HepG2 (cell line): ENCODE measurements around the gene KSR1. TPM values are rescaled to one million over a fixed set of nuclear protein-coding genes. Genes with fewer than 3 reads are reported as not detected.

Experiments
- ADNP ChIP-seq: sonication (generic); formaldehyde crosslinking; IDR thresholded peaks from 2 replicates; pipeline ENCODE4 v1.4.0; 2020; ENCODE audit warnings: missing genetic modification reagents
- ATF5 ChIP-seq: sonication (generic); formaldehyde crosslinking; IDR thresholded peaks from 2 replicates; pipeline ENCODE4 v1.4.0; 2020; ENCODE audit warnings: mild to moderate bottlenecking, low read depth, missing genetic modification reagents
- CBX5 ChIP-seq: sonication (generic); formaldehyde crosslinking; IDR thresholded peaks from 2 replicates; pipeline ENCODE4 v1.4.0; 2020; ENCODE audit warnings: missing genetic modification reagents, borderline replicate concordance
- DNMT3B ChIP-seq: conservative IDR thresholded peaks from 2 replicates; pipeline ENCODE4 v1.6.1; 2016; ENCODE audit warnings: missing biosample characterization, control low read depth
- FOXO1 ChIP-seq: sonication (generic); formaldehyde crosslinking; IDR thresholded peaks from 2 replicates; pipeline ENCODE4 v1.4.0; 2020; ENCODE audit warnings: missing genetic modification reagents
- FOXP1 ChIP-seq, 2 experiments: fragments of 450-650 bp in 1 of 2; IDR thresholded peaks; 2 replicates each; pipeline ENCODE4 v1.6.1; 2017 to 2018; ENCODE audit warnings: antibody characterized with exemption in 1 of 2
- HNF1B ChIP-seq: sonication (generic); formaldehyde crosslinking; IDR thresholded peaks from 2 replicates; pipeline ENCODE4 v1.5.1; 2020; ENCODE audit warnings: mild to moderate bottlenecking, moderate library complexity, missing genetic modification reagents
- KDM2A ChIP-seq: sonication (generic); formaldehyde crosslinking; IDR thresholded peaks from 2 replicates; pipeline ENCODE4 v1.4.0; 2020; ENCODE audit warnings: low read depth, missing genetic modification reagents, borderline replicate concordance
- NCOA2 ChIP-seq: sonication (generic); formaldehyde crosslinking; IDR thresholded peaks from 2 replicates; pipeline ENCODE4 v1.8.0; 2022; ENCODE audit warnings: inconsistent platforms
- PHF5A ChIP-seq: IDR thresholded peaks from one replicate; pipeline ENCODE4 v1.6.1; 2018; ENCODE audit warnings: low read depth, missing genetic modification reagents; ENCODE audit not compliant: unreplicated experiment
- PHF8 ChIP-seq: sonication (generic); formaldehyde crosslinking; IDR thresholded peaks from 2 replicates; pipeline ENCODE4 v1.5.0; 2020; ENCODE audit warnings: missing genetic modification reagents
- RELA ChIP-seq: sonication (generic); formaldehyde crosslinking; IDR thresholded peaks from 2 replicates; pipeline ENCODE4 v1.4.0; 2020; ENCODE audit warnings: missing genetic modification reagents
- SALL1 ChIP-seq: sonication (generic); formaldehyde crosslinking; IDR thresholded peaks from 2 replicates; pipeline ENCODE4 v1.8.0; 2022; ENCODE audit warnings: mild to moderate bottlenecking, missing genetic modification reagents
- SMAD9 ChIP-seq: sonication (generic); formaldehyde crosslinking; IDR thresholded peaks from 2 replicates; pipeline ENCODE4 v1.5.1; 2020; ENCODE audit warnings: mild to moderate bottlenecking, missing genetic modification reagents
- TBL1XR1 ChIP-seq: fragments of 150-350 bp; IDR thresholded peaks from 2 replicates; pipeline ENCODE4 v1.6.1; 2014; ENCODE audit warnings: borderline replicate concordance, low read length; ENCODE audit not compliant: partially characterized antibody
- TBX3 ChIP-seq: fragments of 450-650 bp; IDR thresholded peaks from 2 replicates; pipeline ENCODE4 v1.6.1; 2017; ENCODE audit warnings: antibody characterized with exemption, mild to moderate bottlenecking, inconsistent platforms, borderline replicate concordance
- TEAD2 ChIP-seq: sonication (generic); formaldehyde crosslinking; IDR thresholded peaks from 2 replicates; pipeline ENCODE4 v1.9.0; 2021; ENCODE audit warnings: missing genetic modification reagents
- ZBTB46 ChIP-seq: sonication (generic); formaldehyde crosslinking; IDR thresholded peaks from 2 replicates; pipeline ENCODE4 v1.4.0; 2020; ENCODE audit warnings: mild to moderate bottlenecking, missing genetic modification reagents, borderline replicate concordance
- ZC3H4 ChIP-seq: sonication (generic); formaldehyde crosslinking; IDR thresholded peaks from 2 replicates; pipeline ENCODE4 v1.4.0; 2020; ENCODE audit warnings: missing genetic modification reagents, borderline replicate concordance
- ZNF44 ChIP-seq: sonication (generic); formaldehyde crosslinking; IDR thresholded peaks from 2 replicates; pipeline ENCODE4 v1.5.1; 2020; ENCODE audit warnings: mild to moderate bottlenecking, missing genetic modification reagents
- ZNF720 ChIP-seq: sonication (generic); formaldehyde crosslinking; IDR thresholded peaks from 2 replicates; pipeline ENCODE4 v1.4.0; 2020; ENCODE audit warnings: missing genetic modification reagents
- ZNF780A ChIP-seq: sonication (generic); formaldehyde crosslinking; IDR thresholded peaks from 2 replicates; pipeline ENCODE4 v1.8.0; 2022; ENCODE audit warnings: mild to moderate bottlenecking, missing genetic modification reagents, moderate library complexity
- polyA plus RNA-seq, 8 experiments: library from polyadenylated mRNA; depleted of rRNA in 3 of 8; stranded (reverse) in 7 of 8; unstranded in 1 of 8; fragments of >200 nt; fragmentation: Illumina TruSeq in 4 of 8; extraction: Trizol in 4 of 8; gene quantifications; 2 replicates each; pipeline versions ENCODE4 v1.2.1 to v1.2.3, GENCODE V29; 2011 to 2016; ENCODE audit warnings: low read depth in 4 of 8, missing spikeins in 1 of 8, mixed read lengths in 1 of 8; ENCODE audit not compliant: insufficient read depth in 1 of 8
- total RNA-seq, 5 experiments: library from RNA; depleted of rRNA; stranded (reverse); fragments of >200 nt; fragmentation: Illumina TruSeq; extraction: Trizol; gene quantifications; 2 replicates each; pipeline ENCODE4 v1.2.3, GENCODE V29; 2016; ENCODE audit warnings: low read depth in 1 of 5
- TF ChIP-seq, protein P1 (sequence below): sonication (generic); formaldehyde crosslinking; IDR thresholded peaks from 2 replicates; pipeline ENCODE4 v1.5.1; 2020; ENCODE audit warnings: mild to moderate bottlenecking, missing genetic modification reagents, moderate library complexity
- TF ChIP-seq, protein P2 (sequence below): sonication (generic); formaldehyde crosslinking; IDR thresholded peaks from 2 replicates; pipeline ENCODE4 v1.4.0; 2020; ENCODE audit warnings: missing genetic modification reagents, mild to moderate bottlenecking, borderline replicate concordance

Gene KSR1
- total and polyA plus RNA-seq, 2 of the 13 experiments (the other 11 are each of a cell fraction or from before 2014, with no cell fraction given) = 10.1 to 16.6 TPM

DNA sequence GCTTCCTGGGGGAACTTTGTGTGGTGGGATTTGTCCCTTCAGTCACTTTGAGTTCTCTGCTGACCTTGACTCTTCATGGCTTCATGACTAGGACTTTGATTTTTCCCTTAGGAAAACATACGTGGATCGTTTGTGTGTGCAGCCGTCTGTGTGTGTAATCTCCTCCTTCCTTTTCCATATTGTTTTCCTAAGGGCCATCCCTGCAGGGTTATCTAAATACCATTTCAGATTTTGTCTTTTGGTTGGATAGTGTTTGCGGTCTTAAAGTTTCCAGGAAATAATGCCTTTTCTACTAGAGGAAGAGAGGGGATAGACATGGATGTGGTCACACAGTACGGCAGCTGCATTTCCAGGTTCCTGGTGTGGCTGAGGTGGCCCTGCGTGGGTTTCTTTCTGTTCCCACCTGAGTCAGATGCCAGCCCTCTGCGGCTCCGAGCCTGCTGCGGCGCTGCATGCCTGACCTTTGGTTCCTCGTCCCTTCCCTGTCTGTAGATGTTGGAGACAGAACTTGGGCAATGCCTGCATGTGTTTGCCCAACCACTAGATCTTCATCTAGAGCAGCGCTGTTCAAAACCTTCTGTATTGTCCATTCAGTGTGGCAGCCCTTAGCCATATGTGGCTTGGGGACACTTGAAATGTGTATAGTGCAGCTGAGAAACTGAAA, 102.7 kb downstream of the KSR1 start (continued):
- TF ChIP-seq ZC3H4 (CRISPR knock-in tag) (no peak), ATF5 (no peak), PHF8 (CRISPR knock-in tag) (no peak), HNF1B (CRISPR knock-in tag) (0 out of 2 replicates have a peak, but pooled peaks have one; percentile 38), ZNF44 (CRISPR knock-in tag) (no peak), KDM2A (CRISPR knock-in tag) (peak; percentile 78), NCOA2 (CRISPR knock-in tag) (peak; percentile 29; the same call in 1 of the 2 replicates), ADNP (CRISPR knock-in tag) (no peak), ZBTB46 (CRISPR knock-in tag) (no peak), ZNF780A (CRISPR knock-in tag) (no peak), TEAD2 (CRISPR knock-in tag) (no peak), RELA (CRISPR knock-in tag) (no peak), CBX5 (CRISPR knock-in tag) (no peak), FOXP1 (IDR thresholded peaks at IDR 0.05) (no peak), FOXP1 (CRISPR knock-in tag; IDR thresholded peaks at IDR 0.05) (no peak), ZNF720 (CRISPR knock-in tag) (no peak), TBX3 (no peak), DNMT3B (no peak), PHF5A (no peak), TBL1XR1 (no peak), SMAD9 (CRISPR knock-in tag) (no peak), SALL1 (CRISPR knock-in tag) (peak; percentile 66), FOXO1 (CRISPR knock-in tag) (no peak)
- TF ChIP-seq, protein P1, sequence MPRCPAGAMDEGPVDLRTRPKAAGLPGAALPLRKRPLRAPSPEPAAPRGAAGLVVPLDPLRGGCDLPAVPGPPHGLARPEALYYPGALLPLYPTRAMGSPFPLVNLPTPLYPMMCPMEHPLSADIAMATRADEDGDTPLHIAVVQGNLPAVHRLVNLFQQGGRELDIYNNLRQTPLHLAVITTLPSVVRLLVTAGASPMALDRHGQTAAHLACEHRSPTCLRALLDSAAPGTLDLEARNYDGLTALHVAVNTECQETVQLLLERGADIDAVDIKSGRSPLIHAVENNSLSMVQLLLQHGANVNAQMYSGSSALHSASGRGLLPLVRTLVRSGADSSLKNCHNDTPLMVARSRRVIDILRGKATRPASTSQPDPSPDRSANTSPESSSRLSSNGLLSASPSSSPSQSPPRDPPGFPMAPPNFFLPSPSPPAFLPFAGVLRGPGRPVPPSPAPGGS = no peak
- TF ChIP-seq, protein P2, sequence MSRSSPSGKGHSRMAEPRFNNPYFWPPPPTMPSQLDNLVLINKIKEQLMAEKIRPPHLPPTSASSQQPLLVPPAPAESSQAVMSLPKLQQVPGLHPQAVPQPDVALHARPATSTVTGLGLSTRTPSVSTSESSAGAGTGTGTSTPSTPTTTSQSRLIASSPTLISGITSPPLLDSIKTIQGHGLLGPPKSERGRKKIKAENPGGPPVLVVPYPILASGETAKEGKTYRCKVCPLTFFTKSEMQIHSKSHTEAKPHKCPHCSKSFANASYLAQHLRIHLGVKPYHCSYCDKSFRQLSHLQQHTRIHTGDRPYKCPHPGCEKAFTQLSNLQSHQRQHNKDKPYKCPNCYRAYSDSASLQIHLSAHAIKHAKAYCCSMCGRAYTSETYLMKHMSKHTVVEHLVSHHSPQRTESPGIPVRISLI (CRISPR knock-in tag) = no peak
